HG02678 (cell line): Measurements from ENCODE around the gene EPHA1.
"Not testable (repeated sequence)": the region's sequence is repeated elsewhere in the genome, so short reads cannot be mapped to it uniquely, and the experiment has no call there.

ENCODE experiments used
- ATAC-seq: cut with Tn5 transposase; IDR thresholded peaks from one replicate; pipeline ENCODE4 v1.9.1; 2021; ENCODE audit warnings: mild to moderate bottlenecking, moderate library complexity; ENCODE audit not compliant: unreplicated experiment

The EPHA1 gene

GRCh38 chr7:143406002-143406357 lies 2.7 kb downstream of the EPHA1 start:
- ATAC-seq, result no peak

- ATAC-seq, result no peak
Measured at GRCh38 chr7:143405173-143406001, 3.3 kb downstream of the EPHA1 start.

GRCh38 chr7:143402233-143402632 lies 6.4 kb downstream of the EPHA1 start:
- ATAC-seq, result not testable (repeated sequence)

GRCh38 chr7:143401265-143401664 lies 7.4 kb downstream of the EPHA1 start:
- no peak for ATAC-seq

GRCh38 chr7:143399642-143400041 lies 9.0 kb downstream of the EPHA1 start:
- no peak for ATAC-seq

- no peak for ATAC-seq
Measured at GRCh38 chr7:143399151-143399550, 9.5 kb downstream of the EPHA1 start.

GRCh38 chr7:143398616-143399015 lies 10.0 kb downstream of the EPHA1 start:
- no peak for ATAC-seq

GRCh38 chr7:143397710-143398530 lies 10.7 kb downstream of the EPHA1 start:
- ATAC-seq, result no peak

- no peak for ATAC-seq
Measured at GRCh38 chr7:143396625-143397556, 11.8 kb downstream of the EPHA1 start.

- ATAC-seq, result no peak
Measured at GRCh38 chr7:143396182-143396581, 12.5 kb downstream of the EPHA1 start.

- no peak for ATAC-seq
Measured at GRCh38 chr7:143395187-143396149, 13.2 kb downstream of the EPHA1 start.

GRCh38 chr7:143394777-143395176 lies 13.9 kb downstream of the EPHA1 start:
- no peak for ATAC-seq

GRCh38 chr7:143394068-143394467 lies 14.6 kb downstream of the EPHA1 start:
- ATAC-seq, result no peak

GRCh38 chr7:143393267-143394041 lies 15.2 kb downstream of the EPHA1 start:
- ATAC-seq, result no peak

- no peak for ATAC-seq
Measured at GRCh38 chr7:143392875-143393266, 15.8 kb downstream of the EPHA1 start.

GRCh38 chr7:143392427-143392826 lies 16.2 kb downstream of the EPHA1 start:
- not testable (repeated sequence) for ATAC-seq

- ATAC-seq, result no peak
Measured at GRCh38 chr7:143391462-143392404, 16.9 kb downstream of the EPHA1 start.

- no peak for ATAC-seq
Measured at GRCh38 chr7:143390773-143391317, 17.8 kb downstream of the EPHA1 start.
